ENCODE results near the gene ALAD.
"Not testable (repeated sequence)": the region's sequence is repeated elsewhere in the genome, so short reads cannot be mapped to it uniquely, and the experiment has no call there.

The ALAD gene

DNA sequence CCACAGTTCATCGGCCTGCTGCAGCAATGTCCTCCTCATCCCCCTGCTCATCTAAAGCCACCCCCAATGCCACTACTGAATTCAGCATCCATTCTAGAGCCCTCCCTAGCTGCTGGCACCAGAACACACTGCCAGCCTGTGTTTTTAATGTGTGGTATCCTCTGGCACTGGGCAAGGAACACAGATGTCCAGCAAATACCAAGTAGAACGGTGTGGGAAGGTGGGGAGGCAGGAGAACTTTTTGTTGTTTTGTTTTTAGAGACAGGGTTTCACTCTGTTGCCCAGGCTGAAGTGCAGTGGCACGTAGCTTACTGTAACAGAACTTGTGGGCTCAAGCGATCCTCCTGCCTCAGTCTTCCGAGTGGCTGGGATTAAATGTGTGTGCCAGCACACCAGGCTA lies 29.0 kb downstream of the ALAD start:
- no peak for DNase-seq

DNA sequence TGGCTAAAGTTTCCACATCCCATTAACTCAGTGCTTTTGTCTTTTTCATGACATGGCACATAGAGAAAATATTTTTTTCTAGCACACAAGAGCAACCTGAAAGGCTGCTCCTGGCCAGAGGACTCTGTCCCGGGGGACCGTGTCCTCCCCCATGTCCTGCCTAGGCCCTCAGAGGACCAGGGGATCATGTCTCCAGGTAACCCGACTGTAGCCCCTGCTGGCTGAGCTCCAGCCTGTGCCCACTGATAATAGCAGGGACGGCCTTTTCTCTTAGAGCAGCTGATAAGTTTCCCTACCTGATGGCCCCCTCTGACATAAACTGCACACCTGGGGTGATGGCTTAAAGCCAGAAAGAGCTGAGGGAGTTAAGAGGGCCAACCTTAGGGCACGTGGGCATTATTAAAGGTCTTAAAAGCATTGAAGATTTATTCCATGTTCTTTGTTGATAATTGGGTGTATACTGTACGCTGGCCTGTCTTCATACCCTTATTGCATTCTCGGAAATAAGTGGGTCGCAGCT lies 30.2 kb downstream of the ALAD start:
- no peak for DNase-seq

DNA sequence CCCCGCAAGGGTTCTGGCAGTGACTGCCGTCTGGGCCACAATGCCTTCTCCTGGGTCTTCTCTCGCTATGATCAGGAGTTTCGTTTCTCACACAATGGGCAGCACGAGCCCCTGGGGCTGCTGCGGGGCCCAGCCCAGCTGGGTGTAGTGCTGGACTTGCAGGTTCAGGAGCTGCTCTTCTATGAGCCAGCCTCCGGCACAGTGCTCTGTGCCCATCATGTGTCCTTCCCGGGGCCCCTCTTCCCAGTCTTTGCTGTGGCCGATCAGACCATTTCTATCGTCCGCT lies 31.3 kb downstream of the ALAD start:
- no peak for DNase-seq

DNA sequence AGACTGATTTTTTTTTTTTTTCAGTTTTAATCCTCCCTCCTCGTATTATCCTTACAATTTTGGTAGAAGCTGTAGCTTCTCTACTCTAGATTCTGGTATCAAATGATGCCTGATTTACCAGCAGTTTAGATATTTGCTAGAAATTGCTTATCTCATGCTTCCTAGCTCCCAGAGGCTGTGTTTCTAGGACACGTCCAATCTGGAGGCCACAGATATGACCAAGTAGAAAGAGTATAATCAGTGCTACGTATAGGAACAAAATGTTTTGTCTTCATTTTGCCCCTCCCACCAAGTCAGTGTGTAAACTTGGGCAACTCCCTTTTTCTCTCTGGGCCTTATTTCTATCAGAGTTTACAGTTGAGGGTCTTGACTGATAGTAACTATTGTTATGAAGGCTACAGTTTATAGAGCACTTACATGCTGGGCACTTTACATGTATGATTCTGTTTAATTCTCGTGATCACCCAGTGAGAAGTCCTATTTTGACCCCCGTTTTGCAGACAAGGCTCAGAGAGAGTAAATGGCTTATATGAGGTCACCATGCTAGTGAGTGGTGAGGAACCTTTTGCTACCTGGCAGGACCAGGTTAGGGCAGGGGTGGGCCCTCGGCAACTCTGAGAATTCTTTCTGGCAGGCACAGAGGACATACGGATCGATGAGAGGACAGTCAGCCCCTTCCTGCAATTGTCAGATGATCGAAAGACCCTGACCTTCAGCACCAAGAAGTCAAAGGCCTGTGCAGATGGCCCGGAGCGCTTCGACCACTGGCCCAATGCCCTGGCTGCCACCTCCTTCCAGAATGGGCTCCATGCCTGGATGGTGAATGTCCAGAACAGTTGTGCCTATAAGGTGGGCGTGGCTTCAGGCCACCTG lies 31.9 kb downstream of the ALAD start:
- DNase-seq: peak; percentile 97

DNA sequence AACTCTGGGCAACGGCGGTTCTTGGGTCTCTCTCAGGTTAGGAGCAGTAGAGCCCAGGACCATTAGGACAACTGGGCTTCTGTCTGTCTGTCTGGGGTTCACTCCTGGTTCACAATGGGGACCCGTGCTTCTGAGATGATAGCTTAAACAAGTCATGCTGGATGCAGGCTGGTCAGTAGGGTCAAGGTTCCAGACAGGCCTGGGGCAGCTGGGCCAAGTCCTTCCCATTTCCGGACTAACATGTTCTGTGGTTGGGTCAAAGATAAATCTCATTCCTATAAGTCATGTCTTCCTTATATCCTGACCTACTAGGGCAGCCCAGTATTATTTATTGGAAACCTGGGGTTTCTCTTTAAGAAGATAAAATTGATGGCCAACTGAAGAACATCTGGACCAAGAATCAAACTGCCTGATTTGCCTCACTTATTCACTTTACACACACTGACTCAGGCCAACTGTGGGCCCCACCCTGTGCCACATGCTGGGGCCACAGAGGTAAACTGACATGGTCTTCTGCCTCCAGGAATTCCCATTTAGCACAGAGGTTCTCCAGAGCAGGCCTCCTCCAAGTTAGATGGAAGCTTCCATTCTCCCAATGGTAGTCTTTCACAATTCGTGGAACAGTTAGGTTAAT lies 32.6 kb downstream of the ALAD start:
- DNase-seq: no peak

DNA sequence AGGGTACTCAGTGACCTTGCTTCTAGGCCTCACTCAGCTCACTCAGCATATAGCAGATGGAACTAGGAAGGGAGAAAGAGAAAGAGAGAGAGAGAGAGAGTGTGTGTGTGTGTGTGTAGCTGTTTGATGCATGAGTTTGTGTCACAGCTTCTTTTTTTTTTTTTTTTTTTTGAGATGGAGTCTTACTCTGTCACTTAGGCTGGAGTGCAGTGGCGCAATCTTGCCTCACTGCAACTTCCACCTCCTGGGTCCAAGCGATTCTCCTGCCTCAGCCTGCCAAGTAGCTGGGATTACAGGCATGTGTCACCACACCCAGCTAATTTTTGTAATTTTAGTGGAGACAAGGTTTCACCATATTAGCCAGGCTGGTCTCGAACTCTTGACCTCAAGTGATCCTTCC lies 35.4 kb downstream of the ALAD start:
- not testable (repeated sequence) for DNase-seq

DNA sequence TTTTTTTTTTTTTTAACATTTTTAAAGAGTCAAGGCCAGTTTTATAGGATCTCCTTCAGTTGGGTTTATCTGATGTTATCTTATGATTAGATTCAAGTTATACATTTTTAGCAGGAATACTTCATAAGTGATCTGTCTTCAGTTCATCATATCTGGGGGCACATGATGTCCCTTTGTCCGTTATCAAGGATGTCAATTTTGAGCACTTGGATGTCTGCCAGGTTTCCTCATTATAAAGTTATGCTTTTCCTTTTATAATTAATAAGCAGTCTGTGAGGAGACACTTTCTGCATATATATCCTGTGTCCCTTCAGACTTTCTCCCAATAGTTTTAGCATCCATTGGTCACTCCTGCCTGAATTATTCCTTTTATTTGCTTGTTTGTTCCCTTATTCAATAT lies 36.1 kb downstream of the ALAD start:
- DNase-seq: peak; percentile 17

DNA sequence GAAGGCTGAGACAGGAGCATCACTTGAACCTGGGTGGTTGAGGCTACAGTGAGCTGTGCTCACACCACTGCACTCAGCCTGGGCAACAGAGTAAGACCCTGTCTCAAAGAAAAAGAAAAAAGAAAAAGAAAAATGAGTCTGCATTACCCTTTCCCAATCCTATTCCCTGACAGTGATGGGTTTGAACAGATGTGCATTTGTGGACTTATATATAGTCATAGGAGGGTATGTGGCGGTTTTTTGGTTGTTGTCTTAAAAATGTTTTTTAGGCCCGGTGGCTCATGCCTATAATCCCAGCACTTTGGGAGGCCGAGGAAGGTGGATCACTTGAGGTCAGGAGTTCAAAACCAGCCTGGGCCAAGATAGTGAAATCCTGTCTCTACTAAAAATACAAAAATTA lies 37.7 kb downstream of the ALAD start:
- DNase-seq: no peak

DNA sequence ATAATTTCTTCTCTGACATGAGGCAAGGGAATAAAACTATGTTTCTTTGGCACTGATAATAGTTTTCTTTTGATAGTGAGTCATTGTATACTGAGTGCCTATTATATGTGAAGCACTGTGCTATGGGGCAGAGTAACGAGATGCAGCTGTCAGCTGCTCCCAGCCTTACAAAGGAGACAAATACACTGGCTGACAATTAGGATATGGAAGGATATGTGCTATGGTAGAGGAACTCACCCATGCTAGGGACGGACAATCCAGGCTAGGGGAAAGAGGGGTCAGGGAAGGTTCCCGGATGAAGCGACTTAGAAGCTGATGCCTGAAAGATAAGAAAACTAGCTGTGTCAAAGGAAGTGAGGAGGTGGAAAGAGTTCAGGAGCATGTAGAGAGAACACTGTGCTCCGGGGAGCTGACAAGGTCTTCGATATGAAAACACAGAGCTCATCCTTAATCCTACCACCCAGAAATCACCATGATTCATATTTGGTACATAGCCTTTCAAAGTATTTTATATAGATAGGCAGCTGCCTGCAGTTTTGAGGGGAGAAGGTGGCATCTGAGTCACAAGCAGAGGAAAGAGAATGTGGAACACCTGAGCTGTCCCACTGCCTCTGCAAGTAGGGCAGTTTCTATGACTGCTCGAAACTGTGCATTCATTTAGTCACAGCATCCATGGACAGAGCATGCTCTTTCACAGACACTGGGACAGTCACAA lies 39.6 kb downstream of the ALAD start:
- no peak for DNase-seq

DNA sequence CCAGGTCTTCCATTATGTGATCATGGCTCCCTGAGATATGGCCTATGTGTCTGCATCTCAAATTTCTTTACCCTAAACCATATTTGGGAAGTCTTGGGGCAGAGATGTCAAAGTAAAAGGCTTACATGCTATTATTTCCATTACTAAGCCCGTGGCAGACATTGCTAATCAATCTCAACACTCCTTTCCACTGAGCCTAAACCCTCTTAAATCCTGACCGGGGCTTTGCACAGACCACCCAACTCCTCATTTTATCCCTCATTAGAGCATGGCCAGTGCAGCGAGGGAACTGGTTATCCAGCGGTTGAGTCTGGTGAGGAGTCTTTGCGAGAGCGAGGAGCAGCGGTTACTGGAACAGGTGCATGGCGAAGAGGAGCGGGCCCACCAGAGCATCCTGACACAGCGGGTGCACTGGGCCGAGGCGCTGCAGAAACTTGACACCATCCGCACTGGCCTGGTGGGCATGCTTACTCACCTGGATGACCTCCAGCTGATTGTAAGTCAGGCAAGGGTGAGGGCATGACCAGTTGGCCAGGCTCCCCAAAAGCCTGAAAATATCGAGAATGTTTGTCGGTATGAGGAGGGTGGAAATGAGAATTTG lies 40.7 kb downstream of the ALAD start:
- DNase-seq: no peak

DNA sequence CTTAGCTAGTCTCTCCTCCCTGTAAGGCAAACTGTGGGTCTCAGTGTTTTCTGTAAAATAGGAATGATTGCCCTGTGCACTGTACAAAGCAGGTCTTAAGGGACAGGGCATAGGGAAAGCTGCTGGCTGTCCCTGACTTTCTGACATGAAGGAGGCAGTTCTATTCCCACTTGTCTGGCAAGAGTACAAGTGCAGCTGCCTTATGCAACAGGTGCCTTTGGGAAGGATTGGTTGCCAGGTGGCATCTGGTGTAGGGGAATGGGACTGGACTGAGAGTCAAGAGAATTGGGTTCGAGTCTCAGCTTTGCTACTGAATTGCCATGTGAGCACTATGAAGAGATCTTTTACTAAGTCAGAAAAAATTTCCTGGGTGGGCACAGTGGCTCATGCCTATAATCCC lies 41.7 kb downstream of the ALAD start:
- DNase-seq: no peak

DNA sequence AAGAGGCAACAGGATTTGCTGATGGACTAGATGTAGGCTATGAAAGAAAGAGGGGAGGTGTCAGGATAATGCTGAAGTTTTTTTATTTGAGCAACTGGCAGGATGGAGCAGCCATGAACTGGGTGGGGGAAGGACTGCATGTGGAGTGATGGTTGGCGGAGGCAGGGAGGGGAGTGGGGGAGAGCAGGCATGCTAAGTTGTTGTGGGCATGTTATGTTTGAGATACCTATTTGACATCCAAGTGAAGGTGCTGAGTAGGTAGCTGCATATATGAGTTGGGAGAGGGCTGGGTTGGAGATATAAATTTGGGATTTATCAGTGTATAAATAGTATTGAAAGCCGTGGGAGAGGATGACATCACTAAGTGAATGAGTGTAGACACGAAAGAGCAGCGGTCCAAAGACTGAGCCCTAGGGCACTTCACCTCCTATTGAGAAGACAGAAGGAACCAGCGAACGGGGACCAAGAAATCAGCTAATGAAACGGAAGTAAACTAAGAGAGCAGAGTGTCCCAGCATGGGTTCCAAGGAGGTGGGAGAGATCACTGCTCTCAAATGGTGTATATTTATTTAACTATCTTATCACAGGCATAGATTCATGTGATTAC lies 44.3 kb downstream of the ALAD start:
- DNase-seq: no peak

DNA sequence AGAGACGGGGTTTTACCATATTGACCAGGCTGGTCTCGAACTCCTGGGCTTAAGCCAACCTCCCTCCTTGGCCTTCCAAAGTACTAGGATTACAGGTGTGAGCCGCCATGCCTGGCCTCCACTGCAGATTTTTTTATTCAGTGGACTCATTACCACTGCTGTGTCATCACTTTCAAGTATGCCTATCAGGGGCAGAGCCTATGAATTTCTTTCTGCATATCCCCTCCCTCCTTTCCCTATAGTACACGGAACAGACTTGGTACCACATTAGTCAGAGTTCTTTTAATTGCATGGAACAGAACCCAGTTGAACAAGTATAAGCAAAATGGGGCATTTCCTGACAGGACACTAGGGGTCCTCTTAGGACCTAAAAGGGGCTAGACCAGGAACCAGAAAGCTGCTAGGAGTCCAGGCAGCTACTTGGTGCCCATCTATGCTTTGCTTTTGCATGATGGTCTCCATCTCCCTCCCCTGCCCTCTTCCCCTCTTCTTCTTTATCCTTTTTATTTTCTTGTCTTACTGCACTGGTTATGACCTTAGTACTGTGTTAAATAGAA lies 46.0 kb downstream of the ALAD start:
- DNase-seq: peak; percentile 78

DNA sequence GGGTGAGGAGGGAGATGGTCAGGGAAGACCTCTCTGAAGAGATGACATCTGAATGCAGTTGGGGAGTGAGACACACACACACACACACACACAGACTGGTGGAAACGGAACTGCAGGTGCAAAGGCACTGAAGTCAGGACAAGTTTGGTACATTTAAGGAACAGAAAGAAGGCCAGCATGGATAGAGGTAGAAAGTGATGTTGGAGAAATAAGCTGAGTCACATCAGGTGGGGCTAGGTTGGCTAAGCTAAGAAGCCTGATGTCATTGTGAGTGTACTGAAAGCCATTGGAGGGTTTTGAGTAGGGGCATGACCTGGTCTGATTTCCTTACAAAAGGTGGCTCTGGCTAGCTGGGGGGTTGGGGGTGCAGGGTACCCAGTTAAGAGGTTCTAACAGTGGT lies 48.7 kb downstream of the ALAD start:
- DNase-seq: no peak

DNA sequence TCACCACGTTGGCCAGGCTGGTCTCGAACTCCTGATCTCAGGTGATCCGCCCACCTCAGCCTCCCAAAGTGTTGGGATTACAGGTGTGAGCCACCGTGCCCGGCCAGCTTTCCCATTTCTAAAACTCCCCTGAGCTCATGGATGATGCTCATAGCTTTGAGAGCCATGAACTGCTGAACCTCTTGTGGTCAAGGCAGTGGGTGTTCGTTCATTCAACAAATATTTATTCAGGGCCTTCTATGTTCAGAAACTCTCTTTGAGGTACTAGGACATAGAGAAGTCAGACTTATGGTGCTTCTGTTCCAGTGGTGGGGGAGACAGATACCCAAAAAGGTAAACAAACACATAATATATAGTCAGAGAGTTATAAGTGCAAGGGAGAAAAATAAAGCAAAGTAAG lies 49.1 kb downstream of the ALAD start:
- DNase-seq: no peak

DNA sequence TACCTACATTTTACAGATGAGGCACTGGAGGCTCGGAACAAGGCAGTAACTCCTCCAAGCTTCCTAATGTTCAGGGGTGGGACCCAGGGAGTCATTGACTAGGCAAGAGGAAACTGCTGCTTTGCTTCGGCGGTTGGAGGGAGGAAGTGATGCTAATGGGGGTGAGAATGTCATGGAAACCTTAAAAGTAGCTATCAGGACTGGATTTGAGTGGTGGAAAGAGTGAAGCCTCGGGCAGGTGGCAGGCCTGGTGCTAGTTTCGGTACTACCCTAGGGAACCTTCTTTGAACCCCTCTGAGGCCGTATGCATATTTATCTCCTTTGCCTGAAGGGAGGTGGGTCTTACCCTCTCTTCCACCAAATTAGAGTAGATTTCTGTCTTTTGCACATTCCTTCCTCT lies 50.1 kb downstream of the ALAD start:
- DNase-seq: no peak

DNA sequence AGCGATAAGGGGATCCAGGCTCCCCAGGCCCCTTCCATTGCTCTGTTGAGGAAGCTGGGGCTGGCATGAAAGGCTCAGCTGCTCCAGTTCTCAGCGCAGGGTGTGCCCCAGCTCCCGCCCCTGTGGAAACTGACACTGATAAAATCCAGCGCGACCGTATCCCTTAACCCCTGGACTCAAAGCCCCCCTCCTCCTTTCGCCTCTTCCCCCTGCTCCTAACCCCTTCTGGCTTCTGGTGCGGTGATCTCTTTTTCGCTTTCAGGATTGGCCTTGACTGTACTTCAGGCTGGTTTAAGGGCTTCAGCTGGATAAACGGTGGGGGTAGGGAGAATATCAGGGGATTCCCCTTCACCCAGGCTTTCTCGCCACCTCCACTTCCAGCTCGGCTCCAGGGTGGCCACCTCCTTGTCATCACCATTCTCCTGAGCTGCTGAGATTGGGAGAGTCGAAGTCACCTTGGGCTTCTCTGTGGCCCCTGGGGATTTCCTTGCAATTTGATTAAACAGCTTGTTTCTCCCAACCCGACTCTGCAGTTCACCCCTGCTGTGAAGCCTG lies 50.9 kb downstream of the ALAD start:
- no peak for DNase-seq

DNA sequence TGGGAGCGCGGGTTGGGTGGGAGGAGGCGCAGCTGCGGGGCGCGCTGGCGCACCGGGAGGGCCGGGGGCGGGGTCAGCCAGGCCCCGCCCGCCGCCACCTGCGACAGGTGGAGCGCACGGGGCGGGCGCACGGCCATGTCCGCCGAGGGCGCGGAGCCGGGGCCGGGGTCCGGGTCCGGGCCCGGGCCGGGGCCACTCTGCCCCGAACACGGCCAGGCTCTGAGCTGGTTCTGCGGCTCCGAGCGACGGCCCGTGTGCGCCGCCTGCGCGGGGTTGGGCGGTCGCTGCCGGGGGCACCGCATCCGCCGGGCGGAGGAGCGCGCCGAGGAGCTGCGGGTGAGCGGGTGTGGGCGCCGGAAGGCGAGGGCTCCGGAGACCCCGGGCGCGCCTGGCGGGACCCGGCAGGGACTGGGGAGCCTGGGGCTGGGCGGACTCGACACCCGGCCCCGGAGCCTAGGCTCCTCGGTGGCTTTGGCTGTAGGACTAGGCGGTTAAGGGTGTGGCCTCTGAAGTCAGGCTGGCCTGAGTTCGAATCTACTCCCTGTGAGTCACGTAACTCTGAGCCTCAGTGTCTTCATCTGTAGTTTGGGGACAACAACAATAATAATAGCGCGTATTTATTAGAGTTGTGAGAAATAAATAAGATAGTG lies 51.5 kb downstream of the ALAD start, which contains the start of gene BSPRY:
Gene BSPRY, plus strand, starts transcription at position 97 of the 650 bp plus-strand sequence. Its CDS starts 39 bp downstream, at position 136.
- DNase-seq: no peak

DNA sequence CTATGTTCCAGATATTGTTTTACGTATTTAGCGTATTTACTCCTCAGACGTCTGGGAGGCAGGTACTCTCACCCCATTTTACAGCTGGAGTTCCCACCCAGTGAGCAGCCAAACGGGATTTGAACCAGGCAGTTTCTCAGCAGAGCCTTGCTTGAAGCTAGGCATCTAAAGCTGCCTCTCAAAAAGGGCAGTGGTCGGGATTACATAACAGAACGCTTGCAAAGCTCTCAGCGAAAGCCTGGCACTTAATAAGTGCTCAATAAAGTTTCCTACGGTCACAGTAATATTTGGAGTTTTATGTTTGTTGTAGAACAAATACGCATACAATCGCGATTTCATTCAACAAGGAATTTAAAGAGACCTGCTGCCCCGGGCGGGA lies 52.0 kb downstream of the ALAD start:
- DNase-seq: no peak

DNA sequence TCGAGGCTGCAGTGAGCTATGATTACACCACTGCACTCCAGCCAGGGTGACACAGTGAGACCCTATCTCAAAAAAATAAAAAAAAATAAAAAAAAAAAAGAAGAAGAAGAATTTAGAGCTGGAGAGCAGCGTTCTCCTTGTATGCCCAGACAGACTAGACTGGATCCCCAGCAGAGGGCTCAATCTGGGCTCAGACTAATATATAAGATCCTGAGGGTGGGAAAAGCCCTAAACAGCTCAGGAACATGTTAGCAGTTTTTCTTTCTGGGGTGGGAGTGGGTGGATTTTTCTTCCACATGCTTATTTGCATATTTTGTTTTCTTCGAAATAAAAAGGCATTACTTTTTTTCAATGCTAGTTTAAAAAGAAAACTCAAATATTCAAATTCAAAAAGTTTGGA lies 52.6 kb downstream of the ALAD start:
- no peak for DNase-seq

DNA sequence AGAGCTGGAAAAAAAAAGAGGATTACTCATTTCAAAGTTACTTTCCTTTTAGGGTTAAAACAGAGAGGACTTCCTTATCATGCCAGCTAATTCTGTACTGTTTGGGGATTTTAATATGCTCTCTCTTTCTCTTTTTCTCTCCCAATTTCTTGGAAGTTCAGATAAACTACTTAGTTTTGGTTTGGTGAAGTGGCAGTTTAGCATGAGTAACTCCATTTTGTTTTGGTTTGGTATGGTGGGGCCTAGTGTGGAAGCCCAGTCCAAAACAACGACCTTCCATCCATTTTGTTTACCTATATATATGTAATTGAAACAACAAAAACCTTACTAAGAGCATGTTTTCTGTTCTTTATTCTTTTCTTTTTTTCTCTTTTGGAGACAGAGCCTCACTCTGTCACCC lies 55.4 kb downstream of the ALAD start:
- peak; percentile 43 for DNase-seq

DNA sequence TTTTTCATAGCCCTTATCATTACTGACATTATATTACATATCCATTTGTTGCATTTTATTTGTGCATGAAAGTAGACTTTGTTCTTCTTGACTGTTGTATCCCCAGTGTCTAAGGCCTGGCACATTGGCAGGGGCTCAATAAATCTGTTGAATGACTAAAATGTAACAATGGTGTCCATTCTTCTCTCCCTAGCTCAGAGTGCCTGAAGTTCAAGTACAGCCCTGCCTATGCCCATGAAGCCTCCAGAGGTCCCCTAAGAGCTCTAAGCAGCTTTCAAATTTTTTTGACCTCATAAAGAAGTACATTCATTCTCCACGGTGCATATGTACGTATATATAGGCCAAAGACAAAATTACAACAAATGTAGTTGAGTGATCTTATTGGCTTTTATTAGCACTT lies 55.9 kb downstream of the ALAD start:
- peak; percentile 43 for DNase-seq
